ENCODE data around the gene TGM3.

TGM3 gene

DNA sequence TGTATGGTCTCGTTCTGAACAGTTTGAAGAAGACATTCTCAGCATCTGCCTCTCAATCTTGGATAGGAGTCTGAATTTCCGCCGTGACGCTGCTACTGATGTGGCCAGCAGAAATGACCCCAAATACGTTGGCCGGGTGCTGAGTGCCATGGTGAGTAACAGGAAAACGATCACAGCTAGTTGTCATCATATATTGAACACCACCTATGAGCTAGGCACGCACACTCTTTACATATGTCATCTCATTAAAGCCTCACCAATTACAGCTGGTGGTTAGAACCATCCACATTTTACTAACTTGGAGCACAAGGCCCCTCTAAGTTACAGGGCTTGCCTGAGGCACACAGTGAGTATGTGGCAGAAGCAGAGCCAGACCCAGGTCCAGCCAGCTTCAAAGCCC, 17.1 kb downstream of the TGM3 start:
- DNase-seq = no peak

DNA sequence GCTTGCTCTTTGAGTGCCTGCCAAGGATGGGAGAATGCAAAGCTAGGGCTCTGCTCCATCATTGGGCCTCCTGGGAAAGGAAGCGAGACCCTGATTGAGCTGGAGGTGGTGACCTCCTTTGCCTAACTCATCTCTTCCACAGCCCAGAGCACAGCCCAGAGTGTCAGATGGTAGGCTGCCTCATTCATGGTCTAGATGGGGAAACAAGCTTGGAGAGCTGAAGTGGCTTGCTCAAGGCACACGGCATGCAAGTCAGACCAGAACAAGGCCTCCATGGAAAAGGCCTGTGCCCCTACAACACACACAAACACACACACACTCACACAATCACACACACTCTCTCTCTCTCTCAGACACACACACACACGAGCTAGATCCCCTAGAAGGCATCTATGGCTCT, 17.5 kb downstream of the TGM3 start:
- no peak for DNase-seq

GRCh38 chr20:2314759-2315439, 19.1 kb downstream of the TGM3 start:
- DNase-seq = no peak

- DNase-seq = no peak
These were observed 19.6 kb downstream of the TGM3 start for GRCh38 chr20:2315440-2315778.

GRCh38 chr20:2316847-2317495, 21.2 kb downstream of the TGM3 start:
- no peak for DNase-seq

DNA sequence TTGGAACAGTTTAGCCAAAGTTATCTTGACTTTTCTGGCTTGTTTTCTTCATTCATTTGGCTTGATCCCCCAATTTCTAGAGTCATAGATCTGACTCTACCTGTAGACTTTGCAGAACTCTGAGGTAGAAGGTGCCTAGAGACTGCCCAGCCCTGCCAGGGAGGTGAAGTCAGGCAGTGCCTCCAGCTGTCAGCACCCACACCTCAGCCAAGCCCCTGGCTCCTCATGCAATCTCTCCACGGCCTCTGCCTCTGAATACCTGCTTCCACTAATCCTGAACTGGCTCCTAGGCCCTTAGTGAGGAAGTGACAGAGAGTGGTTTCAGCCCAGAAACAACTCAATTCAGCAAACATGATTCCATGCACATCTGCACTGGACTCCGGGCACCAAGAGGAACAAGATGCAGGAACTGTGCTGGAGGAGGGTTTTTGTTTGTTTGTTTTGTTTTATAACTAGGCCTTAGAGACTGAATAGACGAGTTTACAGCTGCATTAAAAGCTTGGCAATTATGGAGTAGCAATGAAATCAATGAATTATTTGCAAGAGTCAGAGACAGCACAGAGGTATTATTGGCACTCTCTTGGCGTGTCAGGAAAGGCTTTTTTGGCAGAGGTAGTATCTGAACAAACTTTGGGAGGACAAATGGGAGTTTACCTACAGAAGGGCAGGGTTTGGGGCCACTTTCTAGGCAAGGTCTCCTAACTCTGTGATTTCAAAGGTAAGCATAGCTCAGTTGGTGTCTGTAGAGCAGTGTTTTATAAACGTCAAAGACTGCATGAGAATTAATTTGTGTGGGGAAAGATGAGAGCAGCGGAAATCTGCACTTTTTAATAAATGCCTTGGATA, 25.2 kb downstream of the TGM3 start:
- peak; percentile 12 for DNase-seq

GRCh38 chr20:2323051-2323450, 27.2 kb downstream of the TGM3 start:
- no peak for DNase-seq

- no peak for DNase-seq
These were observed 30.2 kb downstream of the TGM3 start for GRCh38 chr20:2326046-2326445.

GRCh38 chr20:2327620-2328555, 32.1 kb downstream of the TGM3 start:
- no peak for DNase-seq

DNA sequence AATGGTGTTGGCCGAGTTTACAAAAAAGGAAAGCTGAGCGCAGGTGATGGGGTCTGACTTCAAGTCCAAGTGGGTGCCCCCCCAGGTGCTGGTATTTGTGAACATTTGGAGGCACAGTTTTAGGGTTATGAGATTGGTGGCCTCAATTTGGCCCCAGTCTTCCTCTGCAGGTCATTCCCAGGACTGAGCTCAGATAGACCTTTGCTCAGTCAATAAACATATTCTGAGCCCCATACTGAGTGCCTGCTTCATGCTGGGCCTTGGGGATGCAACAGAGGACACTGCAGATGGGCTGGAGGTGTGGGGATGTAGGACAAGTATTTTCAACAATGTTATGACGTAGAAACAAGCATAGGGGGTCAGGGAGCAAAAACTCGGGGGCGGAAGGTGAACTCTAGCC, 33.5 kb downstream of the TGM3 start:
- DNase-seq = no peak

DNA sequence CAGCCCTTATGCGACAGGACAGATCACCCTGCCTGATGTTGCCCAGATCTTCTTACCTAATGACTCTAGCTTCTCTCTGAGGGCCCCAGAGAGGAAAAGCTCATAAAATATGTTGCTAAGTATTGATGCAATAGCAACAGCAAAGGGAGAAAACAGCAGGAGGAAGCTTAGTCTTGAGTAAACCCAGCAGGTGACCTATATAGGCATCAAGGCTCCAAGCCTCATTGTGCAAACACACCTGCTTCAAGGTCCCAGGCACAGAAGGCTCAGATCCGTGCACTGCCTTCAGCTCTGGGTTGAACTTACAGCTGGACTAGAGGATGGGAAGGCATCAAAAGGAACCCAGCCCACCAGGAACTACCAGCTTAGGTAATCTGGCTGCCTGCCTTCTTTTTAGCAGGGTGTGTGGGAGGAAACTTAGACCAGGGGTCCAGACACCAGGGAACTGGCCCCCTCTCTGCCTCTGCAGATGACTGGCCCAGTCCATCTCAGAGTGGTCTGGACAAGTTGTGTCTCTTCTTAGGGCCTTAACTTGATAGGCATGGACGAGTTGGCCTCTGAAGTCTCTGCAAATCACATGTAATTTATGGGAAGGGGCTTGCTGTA, 34.4 kb downstream of the TGM3 start:
- DNase-seq = peak; percentile 97

- no peak for DNase-seq
These were observed 35.3 kb downstream of the TGM3 start for GRCh38 chr20:2331106-2331505.

- no peak for DNase-seq
These were observed 36.2 kb downstream of the TGM3 start for GRCh38 chr20:2331901-2332565.

GRCh38 chr20:2332711-2333110, 36.9 kb downstream of the TGM3 start:
- no peak for DNase-seq

GRCh38 chr20:2333821-2334220, 38.0 kb downstream of the TGM3 start:
- no peak for DNase-seq

GRCh38 chr20:2335096-2335870, 39.5 kb downstream of the TGM3 start:
- DNase-seq = no peak

DNA sequence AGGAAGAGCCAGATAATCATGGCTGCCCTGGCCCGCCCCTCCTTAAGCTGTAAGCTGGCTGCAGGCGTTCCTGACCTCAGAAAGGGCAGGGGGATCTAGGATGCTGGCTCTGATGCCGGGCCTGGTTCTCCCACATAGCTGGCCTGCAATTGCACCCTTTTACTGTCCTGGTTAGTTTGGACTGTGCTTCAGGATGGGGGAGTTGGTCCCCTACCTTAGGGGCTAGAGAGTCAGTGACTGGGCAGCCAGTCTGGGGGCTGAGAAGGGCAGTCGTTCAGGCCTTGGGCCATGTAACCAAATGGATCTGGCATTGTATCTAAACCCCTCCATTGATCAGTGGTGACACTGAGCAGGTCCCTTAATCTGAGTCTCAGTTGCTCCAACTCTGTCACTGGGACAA, 40.7 kb downstream of the TGM3 start:
- no peak for DNase-seq

DNA sequence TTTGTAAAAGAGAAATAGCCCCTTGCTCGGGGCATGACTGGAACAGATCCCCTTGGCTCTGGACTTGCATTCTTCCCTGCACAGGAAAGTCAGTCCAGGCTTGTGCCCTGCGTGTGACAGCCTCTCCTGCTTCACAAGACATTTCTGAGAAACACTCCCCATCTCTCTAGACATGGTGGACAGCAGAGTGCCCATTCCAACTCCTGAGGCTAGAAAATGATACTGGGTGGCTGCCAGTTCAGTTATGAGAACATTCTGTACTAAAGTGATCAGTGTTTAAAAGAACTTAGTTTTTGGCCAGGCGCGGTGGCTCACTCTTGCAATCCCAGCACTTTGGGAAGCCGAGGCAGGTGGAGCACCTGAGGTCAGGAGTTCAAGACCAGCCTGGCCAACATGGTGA, 41.3 kb downstream of the TGM3 start:
- DNase-seq = no peak

DNA sequence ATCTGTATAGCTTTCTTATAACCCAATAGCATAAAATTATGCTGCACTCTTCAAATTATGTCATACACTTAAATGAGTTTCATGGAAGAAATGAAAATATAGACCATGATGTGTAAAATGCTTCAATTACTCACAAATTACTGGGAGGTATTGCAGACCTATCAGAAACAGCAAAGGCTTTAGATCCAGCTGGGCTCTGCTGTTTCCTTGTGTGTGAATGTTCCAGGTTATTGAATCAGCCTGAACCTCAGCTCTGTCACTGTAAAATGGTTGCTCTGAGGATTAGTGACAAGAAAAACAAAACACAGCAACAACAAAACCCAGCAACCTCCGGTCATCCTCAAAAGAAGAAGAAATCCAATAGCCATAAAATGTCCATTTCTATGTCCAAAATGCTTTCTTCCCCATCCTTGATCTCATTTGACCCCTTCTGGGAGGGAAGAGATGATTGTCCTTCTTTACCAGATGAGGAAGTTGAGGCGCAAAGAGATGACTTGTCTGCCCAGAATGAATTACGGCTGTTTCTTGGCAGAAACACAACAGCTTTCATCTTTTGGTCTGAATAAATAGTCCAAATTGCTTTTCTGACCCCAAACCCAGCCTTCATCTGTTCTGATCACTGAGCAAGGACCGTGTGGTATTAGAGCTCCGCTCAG, 42.7 kb downstream of the TGM3 start:
- DNase-seq = no peak

- DNase-seq = no peak
These were observed 44.3 kb downstream of the TGM3 start for GRCh38 chr20:2340136-2340535.

GRCh38 chr20:2340823-2341222, 45.0 kb downstream of the TGM3 start:
- no peak for DNase-seq

All from DMS53 (cell line).